GM12878 (cell line): Measurements from ENCODE around the gene C14orf119. TPM values are rescaled to one million over a fixed set of nuclear protein-coding genes. Genes with fewer than 3 reads are reported as not detected.

Source experiments
- ATAC-seq: fragments of 200-7000 bp; cut with Tn5 transposase; 3 replicates; pipeline ENCODE4 v1.9.1; 2020; ENCODE audit warnings: mild to moderate bottlenecking, moderate library complexity
- BruUV-seq: library from RNA; stranded (reverse); fragments of 400-500 nt; replicated peaks from 2 replicates; lab custom pipeline; 2021; lab: Mats Ljungman, UMichigan
- CTCF ChIA-PET: fragments of 300-600 bp; sonication (Branson Sonifier 250); formaldehyde crosslinking; extraction: SDS; loops from one replicate; lab custom pipeline; 2021; ENCODE audit warnings: inconsistent platforms; lab: Yijun Ruan, JAX
- POLR2A ChIA-PET: fragments of 350-600 bp; formaldehyde crosslinking; extraction: SDS; loops from one replicate; lab custom pipeline; 2021; ENCODE audit warnings: inconsistent platforms; lab: Charles Lee
- RAD21 ChIA-PET: fragments of 300-600 bp; sonication (Branson Sonifier 250); formaldehyde crosslinking; loops from one replicate; lab custom pipeline; 2023; ENCODE audit warnings: antibody characterized with exemption; ENCODE audit not compliant: unreplicated experiment; lab: Charles Lee
- SMC1A ChIA-PET: fragments of 300-600 bp; sonication (Branson Sonifier 250); formaldehyde crosslinking; loops from one replicate; lab custom pipeline; 2023; ENCODE audit not compliant: unreplicated experiment, uncharacterized antibody; lab: Charles Lee
- DNase-seq: peaks from one replicate; pipeline ENCODE4 v3.0.0-alpha.2; 2011; ENCODE audit warnings: low read depth, low spot score
- FAIRE-seq: peaks from 3 replicates; lab custom pipeline; 2011; peaks lifted over from hg19 to GRCh38; lab: Jason Lieb, UNC
- H2AFZ ChIP-seq: 2 replicates; pipeline ENCODE4 v1.6.0; 2011; ENCODE audit warnings: low read depth, low read length, control low read depth; ENCODE audit not compliant: control insufficient read depth
- H3K27ac ChIP-seq: 2 replicates; pipeline ENCODE4 v1.5.1; 2011; ENCODE audit warnings: control low read depth; ENCODE audit not compliant: control insufficient read depth, insufficient read depth
- H3K27me3 ChIP-seq, 2 experiments: replicated peaks in 1 of 2; 2 replicates each; pipeline versions ENCODE4 v1.6.0 to v1.6.1; 2011; ENCODE audit warnings: low read length in 1 of 2; ENCODE audit not compliant: control insufficient read depth in 2 of 2, insufficient read depth in 2 of 2
- H3K36me3 ChIP-seq, 2 experiments: 2 replicates each; pipeline ENCODE4 v1.5.1; 2011; ENCODE audit warnings: low read length in 1 of 2; ENCODE audit not compliant: control insufficient read depth in 2 of 2, insufficient read depth in 2 of 2
- H3K4me1 ChIP-seq: 2 replicates; pipeline ENCODE4 v1.6.1; 2011; ENCODE audit warnings: mild to moderate bottlenecking, low read length, moderate library complexity, mixed read lengths; ENCODE audit not compliant: control insufficient read depth, insufficient read depth
- H3K4me2 ChIP-seq: 2 replicates; pipeline ENCODE4 v1.6.0; 2011; ENCODE audit warnings: control low read depth; ENCODE audit not compliant: control insufficient read depth, insufficient read depth
- H3K4me3 ChIP-seq: fragments of 200-600 bp; sonication (generic); 2 replicates; pipeline ENCODE4 v1.5.1; 2016
- H3K79me2 ChIP-seq: 2 replicates; pipeline ENCODE4 v1.6.0; 2011; ENCODE audit warnings: low read length; ENCODE audit not compliant: control insufficient read depth, insufficient read depth
- H3K9ac ChIP-seq: 2 replicates; pipeline ENCODE4 v1.8.0; 2011; ENCODE audit warnings: low read length, control low read depth, mixed read lengths; ENCODE audit not compliant: control insufficient read depth, insufficient read depth
- H3K9me3 ChIP-seq: replicated peaks from 3 replicates; pipeline ENCODE4 v1.5.1; 2011; ENCODE audit warnings: mild to moderate bottlenecking, low read length; ENCODE audit not compliant: control insufficient read depth, insufficient read depth
- H4K20me1 ChIP-seq: 2 replicates; pipeline ENCODE4 v1.6.0; 2011; ENCODE audit not compliant: control insufficient read depth, insufficient read depth
- BCL3 ChIP-seq: IDR thresholded peaks from 2 replicates; pipeline ENCODE4 v1.6.1; 2011; ENCODE audit warnings: borderline replicate concordance, low read depth, mild to moderate bottlenecking, moderate library complexity, low read length; ENCODE audit not compliant: insufficient read depth, poor library complexity, severe bottlenecking
- HCFC1 ChIP-seq: fragments of 150-350 bp; IDR thresholded peaks from 2 replicates; pipeline ENCODE4 v1.6.1; 2014; ENCODE audit warnings: low read length
- KDM1A ChIP-seq: fragments of 200-600 bp; sonication (generic); IDR thresholded peaks from 2 replicates; pipeline ENCODE4 v1.6.1; 2016; ENCODE audit warnings: borderline replicate concordance
- MLLT1 ChIP-seq: fragments of 450-650 bp; IDR thresholded peaks from 2 replicates; pipeline ENCODE4 v1.6.1; 2016; ENCODE audit warnings: mild to moderate bottlenecking
- NBN ChIP-seq: fragments of 450-650 bp; IDR thresholded peaks from 2 replicates; pipeline ENCODE4 v1.6.1; 2016
- NFXL1 ChIP-seq: fragments of 450-650 bp; IDR thresholded peaks from 2 replicates; pipeline ENCODE4 v1.6.1; 2017; ENCODE audit warnings: antibody characterized with exemption, mild to moderate bottlenecking, borderline replicate concordance
- NR2C2 ChIP-seq: IDR thresholded peaks from 2 replicates; pipeline ENCODE4 v1.6.1; 2011; ENCODE audit warnings: borderline replicate concordance, low read depth; ENCODE audit not compliant: control insufficient read depth, insufficient read length
- POLR2AphosphoS2 ChIP-seq: IDR thresholded peaks from 2 replicates; pipeline ENCODE4 v1.6.1; 2011; ENCODE audit warnings: low read depth, mild to moderate bottlenecking, low read length, improper control_type of control experiment, moderate library complexity
- SIN3A ChIP-seq: IDR thresholded peaks from 2 replicates; pipeline ENCODE4 v1.6.1; 2012; ENCODE audit warnings: low read depth, low read length, improper control_type of control experiment
- SRF ChIP-seq, 2 experiments: IDR thresholded peaks; 2 replicates each; pipeline ENCODE4 v1.6.1; 2011; ENCODE audit warnings: low read depth in 2 of 2, low read length in 2 of 2, mild to moderate bottlenecking in 1 of 2, moderate library complexity in 1 of 2
- STAT1 ChIP-seq: fragments of 450-650 bp; conservative IDR thresholded peaks from 2 replicates; pipeline ENCODE4 v1.6.1; 2014; ENCODE audit warnings: antibody characterized with exemption, mild to moderate bottlenecking
- TBL1XR1 ChIP-seq: IDR thresholded peaks from 2 replicates; pipeline ENCODE4 v1.6.1; 2012; ENCODE audit warnings: low read depth, low read length, improper control_type of control experiment
- ZNF207 ChIP-seq: fragments of 450-650 bp; IDR thresholded peaks from 2 replicates; pipeline ENCODE4 v1.6.1; 2014; ENCODE audit warnings: antibody characterized with exemption, mild to moderate bottlenecking, borderline replicate concordance
- ZNF622 ChIP-seq: fragments of 450-650 bp; IDR thresholded peaks from 2 replicates; pipeline ENCODE4 v1.6.1; 2017; ENCODE audit warnings: mild to moderate bottlenecking, inconsistent platforms
- WGBS: methylation state at CpG from one replicate; pipeline ENCODE4 v1.1.6; 2016; ENCODE audit warnings: low lambda C conversion rate; ENCODE audit not compliant: insufficient replicate concordance, insufficient coverage; ENCODE audit errors: missing lambda C conversion rate; 5-methylcytosine and 5-hydroxymethylcytosine counted together
- in situ Hi-C: fragments of 300-500 bp; cut with MboI; formaldehyde crosslinking; loops from 9 replicates; pipeline ENCODE4 v1.14.3; 2018; ENCODE audit warnings: mixed read lengths
- intact Hi-C: fragments of 100-400 bp; cut with micrococcal nuclease; formaldehyde crosslinking; loops from one replicate; pipeline ENCODE4 v1.14.2; 2022; ENCODE audit not compliant: unreplicated experiment
- polyA plus RNA-seq, 11 experiments: library from polyadenylated mRNA; depleted of rRNA in 4 of 11; unstranded in 6 of 11; stranded (reverse) in 5 of 11; fragments of >200 nt; fragmentation: Nextera tagmentation in 4 of 11; fragmentation: Illumina TruSeq in 1 of 11; extraction: Ambion mirVana in 4 of 11; extraction: Trizol in 1 of 11; gene quantifications; 1 replicate in 1 of 11; 2 replicates in 10 of 11; pipeline versions ENCODE4 v1.2.1 to v1.2.3, GENCODE V29; 2011 to 2016; ENCODE audit warnings: inconsistent platforms in 2 of 11, missing spikeins in 2 of 11, low read depth in 1 of 11
- total RNA-seq, 4 experiments: library from RNA; depleted of rRNA in 3 of 4; stranded (reverse); fragments of >200 nt in 3 of 4; fragmentation: Illumina TruSeq in 1 of 4; extraction: Trizol in 1 of 4; gene quantifications; 2 replicates each; pipeline versions ENCODE4 v1.2.1 to v1.2.3, GENCODE V29; 2013 to 2021
- TF ChIP-seq, protein P1 (sequence below): fragments of 450-650 bp; IDR thresholded peaks from 2 replicates; pipeline ENCODE4 v1.6.1; 2017; ENCODE audit warnings: low read depth, mild to moderate bottlenecking, moderate library complexity

The C14orf119 gene
- total and polyA plus RNA-seq, 10 of the 15 experiments (the other 5 are each of a cell fraction or from before 2014, with no cell fraction given): 32.3 to 228 (median 57.6) TPM

- TF ChIP-seq ZNF207 (no peak), ZNF622 (no peak), NFXL1 (no peak)
Measured at GRCh38 chr14:23070262-23071129, 24.8 kb upstream of the C14orf119 start (continued).

GRCh38 chr14:23071244-23071920, 23.9 kb upstream of the C14orf119 start:
- ATAC-seq: peak; percentile 98
- H3K36me3 ChIP-seq: peaks cover 18 to 34% of the 10 kb centered on the region in 2 experiments
- H3K27me3 ChIP-seq: no peaks in the 10 kb centered on the region
- DNase-seq: peak; percentile 45
- CTCF ChIA-PET: interaction anchor here (0.6 to 3.7 kb wide), 28 partner anchors 9 to 232 kb away, joined by 3 to 36 read pairs (median 5); partner anchors contain the start of genes ACIN1, AJUBA, C14orf119 and CDH24
- peak; percentile 97 for FAIRE-seq
- peaks cover 33% of the 10 kb centered on the region for H3K79me2 ChIP-seq
- SMC1A ChIA-PET: interaction anchor here (0.8 to 3.2 kb wide), 12 partner anchors 9 to 249 kb away, joined by 3 to 13 read pairs (median 4); partner anchors contain the start of genes ACIN1, C14orf119 and PABPN1
- H3K27ac ChIP-seq: peak overlapping the region; percentile 86
- peaks cover 11% of the 10 kb centered on the region; the same call in 1 of the 2 replicates for H3K4me1 ChIP-seq
- H3K4me2 ChIP-seq: peak overlapping the region; percentile 92
- intact Hi-C loops (no loop called here), in situ Hi-C loops (no loop called here)
- POLR2A ChIA-PET: interaction anchor here (0.8 to 3.7 kb wide), 6 partner anchors 11 to 251 kb away, joined by 3 to 19 read pairs (median 4); partner anchors contain the start of genes ACIN1 and C14orf119
- H3K9ac ChIP-seq: peak overlapping the region; percentile 90
- peak overlapping the region; percentile 80 for H3K4me3 ChIP-seq
- 0 out of 2 replicates have a peak, but pooled peaks cover 7% of the 10 kb centered on the region for H4K20me1 ChIP-seq
- RAD21 ChIA-PET: interaction anchor here (1.0 to 2.3 kb wide), 9 partner anchors 14 to 142 kb away, joined by 3 to 23 read pairs (median 4); partner anchors contain the start of genes ACIN1, C14orf119 and CDH24
- no peaks in the 10 kb centered on the region for H3K9me3 ChIP-seq
- 4% methylated on average over 14 of the region's 14 CpGs for WGBS
- no TSS peak for BruUV-seq
- H2AFZ ChIP-seq: peak overlapping the region; percentile 13; the same call in 1 of the 2 replicates
- TF ChIP-seq SIN3A (peak; percentile 77; the same call in 1 of the 2 replicates), NBN (peak; percentile 72; the same call in 1 of the 2 replicates), STAT1 (no peak), HCFC1 (peak; percentile 54; the same call in 1 of the 2 replicates), MLLT1 (peak; percentile 58; the same call in 1 of the 2 replicates), BCL3 (peak; percentile 19), NR2C2 (no peak), POLR2AphosphoS2 (peak; percentile 92), KDM1A (no peak), TBL1XR1 (0 out of 2 replicates have a peak, but pooled peaks have one; percentile 28), SRF (IDR thresholded peaks at IDR 0.05; ENCODE audit: low read depth in 2 of 2, low read length in 2 of 2) (no peak)
- TF ChIP-seq, protein P1, sequence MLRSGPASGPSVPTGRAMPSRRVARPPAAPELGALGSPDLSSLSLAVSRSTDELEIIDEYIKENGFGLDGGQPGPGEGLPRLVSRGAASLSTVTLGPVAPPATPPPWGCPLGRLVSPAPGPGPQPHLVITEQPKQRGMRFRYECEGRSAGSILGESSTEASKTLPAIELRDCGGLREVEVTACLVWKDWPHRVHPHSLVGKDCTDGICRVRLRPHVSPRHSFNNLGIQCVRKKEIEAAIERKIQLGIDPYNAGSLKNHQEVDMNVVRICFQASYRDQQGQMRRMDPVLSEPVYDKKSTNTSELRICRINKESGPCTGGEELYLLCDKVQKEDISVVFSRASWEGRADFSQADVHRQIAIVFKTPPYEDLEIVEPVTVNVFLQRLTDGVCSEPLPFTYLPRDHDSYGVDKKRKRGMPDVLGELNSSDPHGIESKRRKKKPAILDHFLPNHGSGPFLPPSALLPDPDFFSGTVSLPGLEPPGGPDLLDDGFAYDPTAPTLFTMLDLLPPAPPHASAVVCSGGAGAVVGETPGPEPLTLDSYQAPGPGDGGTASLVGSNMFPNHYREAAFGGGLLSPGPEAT: peak; percentile 93
